ENCODE data around the gene EPHB2.

Gene EPHB2

GRCh38 chr1:22709891-22710700 lies 543 bp upstream of the EPHB2 start:
- H3K4me1 ChIP-seq (ENCODE audit: control extremely low read depth in 1 of 4, control insufficient read depth in 4 of 4, insufficient read depth in 4 of 4, low read length in 3 of 4) = peaks cover 0 to 14% (median 12%) of the 10 kb centered on the region in 4 experiments
- H3K27ac ChIP-seq (ENCODE audit: insufficient read depth in 1 of 2, low read depth in 1 of 2, low read length in 2 of 2, poor library complexity in 1 of 2, severe bottlenecking in 2 of 2) = no peak overlapping the region
- ChIA-PET POLR2A (no interaction called here), CTCF (interaction anchor here (1.2 kb wide), 1 partner anchor 10 kb away, joined by 3 read pairs; no protein-coding TSS in a partner anchor)
- no peaks in the 10 kb centered on the region for H3K36me3 ChIP-seq (ENCODE audit: control insufficient read depth in 4 of 4, insufficient read depth in 4 of 4, low read length in 3 of 4)
- peaks cover 0 to 53% (median 35%) of the 10 kb centered on the region in 5 experiments for H3K27me3 ChIP-seq (replicated peaks in 2 of 5; ENCODE audit: control insufficient read depth in 4 of 5, insufficient read depth in 5 of 5, low read length in 4 of 5)
- DNase-seq = peak; percentile 60 to 80 (median 77)
- H3K9me3 ChIP-seq (ENCODE audit: control extremely low read depth in 1 of 5, control insufficient read depth in 4 of 5, insufficient read depth in 2 of 5, low read depth in 1 of 5, low read length in 4 of 5) = no peaks in the 10 kb centered on the region
- 1% methylated on average over 43 of the region's 50 CpGs for WGBS (ENCODE audit: insufficient coverage)
- H3K4me3 ChIP-seq (ENCODE audit: control insufficient read depth in 1 of 7, extremely low read depth in 1 of 7, insufficient read depth in 4 of 7, low read depth in 2 of 7, low read length in 6 of 7) = peak overlapping the region in 5 of 7 experiments; percentile 18 to 57 (median 28)

GRCh38 chr1:22711071-22711470 lies 432 bp downstream of the EPHB2 start:
- no peaks in the 10 kb centered on the region for H3K36me3 ChIP-seq (ENCODE audit: control insufficient read depth in 4 of 4, insufficient read depth in 4 of 4, low read length in 3 of 4)
- ChIA-PET CTCF (no interaction called here), POLR2A (interaction anchor here (0.7 kb wide), 1 partner anchor 29 kb away, joined by 4 read pairs; no protein-coding TSS in a partner anchor)
- peaks cover 0 to 62% (median 41%) of the 10 kb centered on the region in 5 experiments for H3K27me3 ChIP-seq (replicated peaks in 2 of 5; ENCODE audit: control insufficient read depth in 4 of 5, insufficient read depth in 5 of 5, low read length in 4 of 5)
- DNase-seq = no peak
- no peak overlapping the region for H3K27ac ChIP-seq (ENCODE audit: insufficient read depth in 1 of 2, low read depth in 1 of 2, low read length in 2 of 2, poor library complexity in 1 of 2, severe bottlenecking in 2 of 2)
- WGBS (ENCODE audit: insufficient coverage) = 0% methylated on average over 16 of the region's 60 CpGs
- H3K9me3 ChIP-seq (ENCODE audit: control extremely low read depth in 1 of 5, control insufficient read depth in 4 of 5, insufficient read depth in 2 of 5, low read depth in 1 of 5, low read length in 4 of 5) = no peaks in the 10 kb centered on the region
- peaks cover 0 to 14% (median 12%) of the 10 kb centered on the region in 4 experiments for H3K4me1 ChIP-seq (ENCODE audit: control extremely low read depth in 1 of 4, control insufficient read depth in 4 of 4, insufficient read depth in 4 of 4, low read length in 3 of 4)
- H3K4me3 ChIP-seq (ENCODE audit: control insufficient read depth in 1 of 7, extremely low read depth in 1 of 7, insufficient read depth in 4 of 7, low read depth in 2 of 7, low read length in 6 of 7) = peak overlapping the region in 3 of 7 experiments; percentile 43 to 57 (median 54)

GRCh38 chr1:22711591-22712501 lies 1.2 kb downstream of the EPHB2 start:
- Histone ChIP-seq H3K36me3 (ENCODE audit: control insufficient read depth in 4 of 4, insufficient read depth in 4 of 4, low read length in 3 of 4) (no peaks in the 10 kb centered on the region), H3K4me3 (ENCODE audit: control insufficient read depth in 1 of 7, extremely low read depth in 1 of 7, insufficient read depth in 4 of 7, low read depth in 2 of 7, low read length in 6 of 7) (peak overlapping the region in 3 of 7 experiments; percentile 11 to 54 (median 23)), H3K27ac (ENCODE audit: insufficient read depth in 1 of 2, low read depth in 1 of 2, low read length in 2 of 2, poor library complexity in 1 of 2, severe bottlenecking in 2 of 2) (no peak overlapping the region), H3K27me3 (replicated peaks in 2 of 5; ENCODE audit: control insufficient read depth in 4 of 5, insufficient read depth in 5 of 5, low read length in 4 of 5) (peaks cover 0 to 67% (median 41%) of the 10 kb centered on the region in 5 experiments), H3K4me1 (ENCODE audit: control extremely low read depth in 1 of 4, control insufficient read depth in 4 of 4, insufficient read depth in 4 of 4, low read length in 3 of 4) (peaks cover 0 to 14% (median 12%) of the 10 kb centered on the region in 4 experiments), H3K9me3 (ENCODE audit: control extremely low read depth in 1 of 5, control insufficient read depth in 4 of 5, insufficient read depth in 2 of 5, low read depth in 1 of 5, low read length in 4 of 5) (no peaks in the 10 kb centered on the region)
- ChIA-PET CTCF (no interaction called here), POLR2A (interaction anchor here (0.7 to 1.1 kb wide), 2 partner anchors 12 to 28 kb away, joined by 3 to 4 read pairs; no protein-coding TSS in a partner anchor)
- WGBS (ENCODE audit: insufficient coverage) = 25% methylated on average over 49 of the region's 53 CpGs
- peak in 2 of 3 donors; percentile 13 to 20 for DNase-seq

- 81% methylated on average over 18 of the region's 19 CpGs for WGBS (ENCODE audit: insufficient coverage)
- H3K27ac ChIP-seq (ENCODE audit: insufficient read depth in 1 of 2, low read depth in 1 of 2, low read length in 2 of 2, poor library complexity in 1 of 2, severe bottlenecking in 2 of 2) = no peak overlapping the region
- H3K9me3 ChIP-seq (ENCODE audit: control extremely low read depth in 1 of 5, control insufficient read depth in 4 of 5, insufficient read depth in 2 of 5, low read depth in 1 of 5, low read length in 4 of 5) = no peaks in the 10 kb centered on the region
- peaks cover 0 to 72% (median 36%) of the 10 kb centered on the region in 5 experiments for H3K27me3 ChIP-seq (replicated peaks in 2 of 5; ENCODE audit: control insufficient read depth in 4 of 5, insufficient read depth in 5 of 5, low read length in 4 of 5)
- POLR2A ChIA-PET = interaction anchor here (0.5 to 1.1 kb wide), 2 partner anchors 11 to 56 kb away, joined by 3 read pairs; no protein-coding TSS in a partner anchor
- CTCF ChIA-PET = no interaction called here
- H3K36me3 ChIP-seq (ENCODE audit: control insufficient read depth in 4 of 4, insufficient read depth in 4 of 4, low read length in 3 of 4) = no peaks in the 10 kb centered on the region
- DNase-seq = peak in 1 of 3 donors; percentile 31
- peaks cover 0 to 14% (median 12%) of the 10 kb centered on the region in 4 experiments for H3K4me1 ChIP-seq (ENCODE audit: control extremely low read depth in 1 of 4, control insufficient read depth in 4 of 4, insufficient read depth in 4 of 4, low read length in 3 of 4)
- H3K4me3 ChIP-seq (ENCODE audit: control insufficient read depth in 1 of 7, extremely low read depth in 1 of 7, insufficient read depth in 4 of 7, low read depth in 2 of 7, low read length in 6 of 7) = no peak overlapping the region
Measured at GRCh38 chr1:22712502-22713271, 2.0 kb downstream of the EPHB2 start.

- H3K9me3 ChIP-seq (ENCODE audit: control extremely low read depth in 1 of 5, control insufficient read depth in 4 of 5, insufficient read depth in 2 of 5, low read depth in 1 of 5, low read length in 4 of 5) = no peaks in the 10 kb centered on the region
- peaks cover 0 to 65% (median 32%) of the 10 kb centered on the region in 5 experiments for H3K27me3 ChIP-seq (replicated peaks in 2 of 5; ENCODE audit: control insufficient read depth in 4 of 5, insufficient read depth in 5 of 5, low read length in 4 of 5)
- H3K27ac ChIP-seq (ENCODE audit: insufficient read depth in 1 of 2, low read depth in 1 of 2, low read length in 2 of 2, poor library complexity in 1 of 2, severe bottlenecking in 2 of 2) = no peak overlapping the region
- POLR2A ChIA-PET = no interaction called here
- no peak overlapping the region for H3K4me3 ChIP-seq (ENCODE audit: control insufficient read depth in 1 of 7, extremely low read depth in 1 of 7, insufficient read depth in 4 of 7, low read depth in 2 of 7, low read length in 6 of 7)
- CTCF ChIA-PET = interaction anchor here (0.6 to 1.7 kb wide), 3 partner anchors 9 to 919 kb away, joined by 3 to 6 read pairs (median 4); no protein-coding TSS in a partner anchor
- DNase-seq = no peak
- H3K36me3 ChIP-seq (ENCODE audit: control insufficient read depth in 4 of 4, insufficient read depth in 4 of 4, low read length in 3 of 4) = no peaks in the 10 kb centered on the region
- peaks cover 0 to 11% (median 6%) of the 10 kb centered on the region in 4 experiments for H3K4me1 ChIP-seq (ENCODE audit: control extremely low read depth in 1 of 4, control insufficient read depth in 4 of 4, insufficient read depth in 4 of 4, low read length in 3 of 4)
- 85% methylated on average over 3 of the region's 3 CpGs for WGBS (ENCODE audit: insufficient coverage)
Measured at GRCh38 chr1:22714455-22714854, 3.8 kb downstream of the EPHB2 start.

GRCh38 chr1:22717037-22717760 lies 6.6 kb downstream of the EPHB2 start:
- 84% methylated on average over 9 of the region's 11 CpGs for WGBS (ENCODE audit: insufficient coverage)
- Histone ChIP-seq H3K4me3 (ENCODE audit: control insufficient read depth in 1 of 7, extremely low read depth in 1 of 7, insufficient read depth in 4 of 7, low read depth in 2 of 7, low read length in 6 of 7) (no peak overlapping the region), H3K27me3 (replicated peaks in 2 of 5; ENCODE audit: control insufficient read depth in 4 of 5, insufficient read depth in 5 of 5, low read length in 4 of 5) (peaks cover 0 to 48% (median 24%) of the 10 kb centered on the region in 5 experiments), H3K27ac (ENCODE audit: insufficient read depth in 1 of 2, low read depth in 1 of 2, low read length in 2 of 2, poor library complexity in 1 of 2, severe bottlenecking in 2 of 2) (no peak overlapping the region), H3K4me1 (ENCODE audit: control extremely low read depth in 1 of 4, control insufficient read depth in 4 of 4, insufficient read depth in 4 of 4, low read length in 3 of 4) (no peaks in the 10 kb centered on the region), H3K9me3 (ENCODE audit: control extremely low read depth in 1 of 5, control insufficient read depth in 4 of 5, insufficient read depth in 2 of 5, low read depth in 1 of 5, low read length in 4 of 5) (no peaks in the 10 kb centered on the region), H3K36me3 (ENCODE audit: control insufficient read depth in 4 of 4, insufficient read depth in 4 of 4, low read length in 3 of 4) (no peaks in the 10 kb centered on the region)
- POLR2A ChIA-PET = no interaction called here
- DNase-seq = no peak
- CTCF ChIA-PET = interaction anchor here (0.6 to 2.1 kb wide), 2 partner anchors 13 to 255 kb away, joined by 3 to 12 read pairs; no protein-coding TSS in a partner anchor
